IMR-90 (cell line): ENCODE data around the gene PITRM1.

Experiments
- CTCF ChIP-seq: conservative IDR thresholded peaks from 2 replicates; pipeline ENCODE4 v1.5.1; 2012; ENCODE audit warnings: mild to moderate bottlenecking, low read depth, low read length, improper control_type of control experiment
- SMC3 ChIP-seq: fragments of 150-350 bp; IDR thresholded peaks from 2 replicates; pipeline ENCODE4 v1.6.1; 2016; ENCODE audit warnings: low read depth, mild to moderate bottlenecking, antibody characterized with exemption, low read length, moderate library complexity

GRCh38 chr10:3106928-3107425 is 65.6 kb downstream of the PITRM1 start:
- no peak for TF ChIP-seq CTCF
- no peak for TF ChIP-seq SMC3
